Measurements from ENCODE around the gene LAPTM5.
"Not testable (repeated sequence)": the region's sequence is repeated elsewhere in the genome, so short reads cannot be mapped to it uniquely, and the experiment has no call there.

The LAPTM5 gene

DNA sequence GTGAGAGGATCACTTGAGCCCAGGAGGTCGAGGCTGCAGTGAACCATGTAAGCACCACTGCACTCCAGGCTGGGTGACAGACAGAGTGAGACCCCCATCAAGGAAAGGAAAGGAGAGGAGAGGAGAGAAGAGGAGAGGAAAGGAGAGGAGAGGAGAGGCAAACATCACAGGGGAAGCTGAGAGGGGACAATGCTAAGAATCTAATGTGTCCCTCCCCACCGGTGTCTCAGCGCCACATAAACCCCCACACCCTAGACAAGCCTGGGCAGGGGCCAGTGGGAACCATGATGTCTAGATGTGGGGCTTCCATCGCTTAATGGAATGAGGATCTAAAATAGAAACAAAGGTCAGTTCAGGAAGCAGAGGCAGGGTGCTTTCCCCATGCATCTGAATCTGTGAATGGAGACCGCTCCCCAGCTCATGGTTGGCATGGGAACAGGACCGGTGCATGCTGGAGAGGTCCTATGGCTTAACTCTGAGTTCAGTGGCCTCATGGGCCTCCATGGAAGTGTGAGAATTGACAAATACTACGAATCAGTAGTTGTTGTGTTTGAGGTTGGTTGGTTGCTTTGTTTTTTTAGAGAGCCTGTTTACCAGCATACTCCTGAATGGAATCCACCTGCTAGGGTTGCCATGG is 16.3 kb upstream of the LAPTM5 start:
- DNase-seq (ENCODE audit: insufficient read length, low spot score) (no peak), FAIRE-seq (no peak)

DNA sequence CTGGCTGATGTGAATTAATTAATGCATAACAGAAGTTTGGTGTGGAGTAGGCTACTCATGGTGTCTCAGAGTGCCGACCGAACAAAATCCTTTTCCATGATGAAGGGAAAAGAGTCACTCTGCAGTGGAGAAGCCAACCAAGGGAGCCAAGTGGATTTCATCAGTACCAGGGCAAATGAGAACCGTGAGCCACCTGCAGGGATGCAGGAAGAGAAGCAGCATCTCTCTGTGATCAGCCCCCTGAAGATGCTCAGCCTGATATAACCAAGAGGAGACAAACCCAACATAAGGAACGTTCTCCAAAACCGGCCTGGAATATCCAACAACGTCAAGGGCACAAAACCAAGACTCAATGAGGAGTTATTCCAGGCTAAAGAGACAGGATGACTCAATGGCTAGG is 13.4 kb upstream of the LAPTM5 start:
- FAIRE-seq, result no peak
- DNase-seq (ENCODE audit: insufficient read length, low spot score), result no peak

DNA sequence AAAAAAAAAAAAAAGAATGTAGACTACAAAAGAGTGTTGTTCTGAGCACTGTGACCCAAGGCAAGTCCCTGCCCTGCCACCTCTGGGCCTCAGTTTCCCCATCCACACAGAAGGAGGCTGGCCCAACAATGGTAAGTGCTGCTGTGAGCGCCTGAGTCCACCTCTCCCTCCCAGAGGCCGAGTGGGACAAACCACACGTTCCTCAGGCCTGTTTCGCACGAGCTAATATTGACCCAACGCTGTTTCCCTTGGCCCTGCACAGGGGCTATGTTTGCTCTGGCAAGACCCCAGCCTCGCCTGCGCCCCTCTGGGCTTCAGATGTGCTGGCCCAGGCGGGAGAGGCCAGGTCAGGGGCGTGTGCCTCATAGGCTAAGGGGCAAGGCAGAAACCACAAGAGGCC is 12.6 kb upstream of the LAPTM5 start:
- FAIRE-seq (no peak), DNase-seq (ENCODE audit: insufficient read length, low spot score) (no peak)

DNA sequence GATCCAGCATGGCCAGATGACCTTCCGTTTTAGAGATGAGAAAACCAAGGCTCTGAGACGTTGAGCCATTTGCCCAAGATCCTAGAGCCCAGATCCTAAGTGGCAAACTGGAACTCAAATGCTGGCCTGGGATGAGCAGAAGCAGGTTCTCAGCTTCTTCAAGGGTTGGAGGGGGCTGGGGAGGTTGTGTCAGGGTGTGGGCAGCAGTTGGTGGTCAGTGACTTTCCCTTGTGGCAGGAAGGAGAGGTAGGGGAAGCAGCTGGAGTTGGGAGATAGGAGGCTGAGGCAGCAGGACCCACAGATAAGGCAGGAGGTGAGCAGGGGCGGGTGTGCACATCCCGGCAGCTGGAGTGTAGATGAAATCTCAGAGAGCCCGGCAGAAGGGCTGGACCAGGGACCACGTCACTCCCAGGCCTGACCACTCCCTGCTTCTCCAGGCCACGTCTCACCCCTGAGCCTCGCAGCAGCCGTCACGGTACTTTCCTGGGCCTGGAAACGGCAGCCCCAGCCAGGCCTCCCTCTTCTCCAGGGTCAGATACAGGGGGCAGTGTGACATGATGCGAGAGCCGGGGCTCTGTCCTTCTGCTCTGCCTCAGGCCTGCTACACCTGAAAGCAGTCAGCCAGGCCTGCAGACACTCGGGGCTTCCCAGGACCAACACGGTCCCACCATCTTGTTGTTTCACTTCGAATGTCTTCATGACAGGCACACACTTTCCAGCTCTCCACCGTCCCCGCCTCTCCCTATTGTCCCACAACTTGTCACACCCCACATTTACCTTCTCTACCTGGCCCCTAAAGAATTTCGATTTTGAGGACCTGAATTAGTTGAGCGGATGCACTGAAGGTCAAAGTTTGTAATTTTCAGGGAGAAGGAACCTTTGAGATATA is 11.5 kb upstream of the LAPTM5 start:
- DNase-seq (ENCODE audit: insufficient read length, low spot score) (no peak), FAIRE-seq (peak; percentile 18)

DNA sequence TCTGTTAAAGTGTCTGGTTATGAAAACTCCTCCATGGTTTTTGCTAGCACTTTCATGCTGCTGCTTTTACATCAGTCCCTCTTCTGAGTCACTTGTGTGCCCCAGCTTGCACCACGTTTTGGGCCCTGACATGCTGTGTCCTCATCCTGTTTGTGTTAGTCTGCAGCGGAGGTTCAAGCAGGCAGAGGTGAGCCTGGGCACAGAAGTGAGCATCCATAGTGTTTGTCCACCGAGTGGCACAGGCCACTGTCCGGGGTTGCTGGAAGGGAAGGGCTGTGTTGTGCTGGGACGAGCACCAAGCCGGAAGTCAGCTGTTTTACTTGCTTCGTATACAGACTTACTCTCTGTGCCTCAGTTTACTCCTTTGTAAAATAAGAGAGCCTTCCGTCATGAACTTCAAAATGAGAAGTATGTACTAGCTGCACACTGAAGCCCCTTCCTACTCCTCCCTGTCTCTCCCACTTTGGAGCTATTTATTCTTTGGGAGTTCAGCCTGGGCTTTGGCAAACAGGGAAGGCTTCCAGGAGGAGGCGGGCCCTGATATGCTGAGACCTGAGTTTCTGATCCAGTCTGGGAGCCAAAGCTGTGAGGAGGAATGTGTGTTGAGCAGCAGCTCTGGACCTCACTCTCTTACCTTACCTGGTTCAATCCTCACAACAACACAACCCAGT is 10.7 kb upstream of the LAPTM5 start:
- FAIRE-seq (peak; percentile 61), DNase-seq (ENCODE audit: insufficient read length, low spot score) (no peak)

DNA sequence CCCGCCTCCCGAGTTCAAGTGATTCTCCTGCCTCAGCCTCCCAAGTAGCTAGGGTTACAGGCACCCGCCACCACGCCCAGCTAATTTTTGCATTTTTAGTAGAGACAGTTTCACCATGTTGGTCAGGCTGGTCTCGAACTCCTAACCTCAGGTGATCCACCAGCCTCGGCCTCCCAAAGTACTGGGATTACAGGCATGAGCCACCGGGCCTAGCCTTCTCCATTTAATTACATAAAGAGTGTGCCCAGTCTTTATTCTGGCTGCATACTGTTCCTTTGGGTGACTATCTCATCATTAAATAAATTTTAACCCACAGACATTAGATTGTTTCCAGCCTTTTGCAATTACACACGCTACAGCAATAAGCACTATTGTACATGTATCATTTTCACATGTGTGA is 9.4 kb upstream of the LAPTM5 start:
- not testable (repeated sequence) for DNase-seq (ENCODE audit: insufficient read length, low spot score); FAIRE-seq

DNA sequence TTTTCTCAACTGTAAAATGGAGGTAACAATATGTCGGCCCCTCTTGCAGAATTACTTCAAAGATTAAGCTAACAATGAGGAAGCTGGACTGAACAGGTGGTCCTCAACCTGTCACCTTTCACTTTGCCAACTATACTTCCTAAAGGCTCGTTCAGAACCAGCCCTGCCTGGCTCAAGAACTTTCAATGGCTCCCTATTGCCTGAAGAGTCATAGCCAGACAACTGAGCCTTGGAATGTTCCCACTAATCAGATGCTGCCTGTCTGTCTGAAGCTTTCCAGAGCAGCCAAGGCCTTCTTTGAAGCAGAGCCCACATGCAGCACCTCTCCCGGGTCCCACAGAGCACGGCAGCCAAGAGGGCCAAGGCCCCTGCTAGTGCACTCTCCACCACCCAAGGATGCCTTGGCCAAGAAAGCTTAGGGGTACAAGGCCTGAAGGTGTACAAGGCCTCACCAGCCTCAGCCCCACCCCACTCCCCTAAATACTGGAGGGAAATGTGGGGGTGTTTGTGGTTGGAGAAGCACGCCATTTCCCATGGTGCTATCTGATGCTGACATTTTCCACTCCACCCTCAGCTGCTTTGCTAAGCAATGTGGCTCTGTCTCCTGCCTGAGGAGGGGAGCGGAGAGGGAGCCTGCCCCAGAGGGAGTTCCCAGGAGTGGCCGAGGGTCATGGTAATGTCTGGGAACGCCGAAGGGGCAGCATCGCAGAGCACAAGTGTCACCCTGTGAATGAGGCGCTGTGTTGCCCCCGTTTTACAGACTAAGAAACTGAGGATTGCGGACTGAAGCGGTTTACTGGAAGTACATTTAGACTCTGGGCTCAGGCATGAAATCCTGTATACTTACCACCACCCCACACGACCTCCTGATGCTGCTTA is 8.2 kb upstream of the LAPTM5 start:
- FAIRE-seq (peak; percentile 94), DNase-seq (ENCODE audit: insufficient read length, low spot score) (no peak)

DNA sequence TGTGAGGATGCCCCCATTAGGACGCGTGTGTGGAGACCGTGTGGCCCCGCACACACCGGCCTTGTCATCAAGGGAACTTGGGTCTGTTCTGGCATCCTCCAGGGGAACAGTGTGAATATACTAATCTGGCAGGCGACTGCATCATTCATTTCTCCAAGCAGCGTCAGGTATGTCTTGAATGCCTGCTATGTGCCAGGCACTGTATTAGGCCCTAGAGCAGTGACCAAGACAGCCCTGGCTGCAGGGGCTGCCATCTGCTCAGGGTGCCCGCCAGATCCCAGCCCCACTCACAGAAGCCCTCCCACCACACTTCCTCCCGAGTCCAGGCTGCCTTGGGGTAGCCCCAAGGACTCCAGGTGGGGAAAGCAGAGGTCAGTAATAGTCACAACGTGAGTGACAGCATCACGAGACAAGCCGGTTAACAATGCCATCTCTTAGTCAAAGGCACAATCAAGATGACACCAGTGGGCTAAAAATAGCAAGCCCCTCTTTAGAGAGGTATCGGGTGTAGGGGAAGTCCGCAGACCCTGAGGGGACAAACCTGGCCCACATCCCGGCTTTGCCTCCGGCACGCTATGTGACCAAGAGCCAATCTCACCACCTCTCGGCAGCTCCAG is 7.5 kb upstream of the LAPTM5 start:
- DNase-seq (ENCODE audit: insufficient read length, low spot score) (no peak), FAIRE-seq (no peak)

DNA sequence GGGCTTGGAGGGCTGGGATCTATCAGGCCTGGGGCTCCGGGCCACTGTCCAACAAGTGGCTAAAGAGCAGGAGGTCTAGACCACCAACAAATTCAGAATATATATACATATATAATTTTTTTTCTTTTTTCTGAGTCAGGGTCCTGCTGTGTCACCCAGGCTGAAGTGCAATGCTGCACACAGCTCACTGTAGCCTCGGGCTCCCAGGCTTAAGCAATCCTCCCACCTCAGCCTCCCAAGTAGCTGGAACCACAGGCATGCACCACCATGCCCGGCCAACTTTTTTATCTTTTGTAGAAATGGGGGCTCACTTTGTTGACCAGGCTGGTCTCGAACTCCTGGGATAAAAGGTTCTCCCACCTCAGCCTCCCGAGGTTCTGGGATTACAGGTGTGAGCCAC is 6.8 kb upstream of the LAPTM5 start:
- FAIRE-seq (no peak), DNase-seq (ENCODE audit: insufficient read length, low spot score) (no peak)

DNA sequence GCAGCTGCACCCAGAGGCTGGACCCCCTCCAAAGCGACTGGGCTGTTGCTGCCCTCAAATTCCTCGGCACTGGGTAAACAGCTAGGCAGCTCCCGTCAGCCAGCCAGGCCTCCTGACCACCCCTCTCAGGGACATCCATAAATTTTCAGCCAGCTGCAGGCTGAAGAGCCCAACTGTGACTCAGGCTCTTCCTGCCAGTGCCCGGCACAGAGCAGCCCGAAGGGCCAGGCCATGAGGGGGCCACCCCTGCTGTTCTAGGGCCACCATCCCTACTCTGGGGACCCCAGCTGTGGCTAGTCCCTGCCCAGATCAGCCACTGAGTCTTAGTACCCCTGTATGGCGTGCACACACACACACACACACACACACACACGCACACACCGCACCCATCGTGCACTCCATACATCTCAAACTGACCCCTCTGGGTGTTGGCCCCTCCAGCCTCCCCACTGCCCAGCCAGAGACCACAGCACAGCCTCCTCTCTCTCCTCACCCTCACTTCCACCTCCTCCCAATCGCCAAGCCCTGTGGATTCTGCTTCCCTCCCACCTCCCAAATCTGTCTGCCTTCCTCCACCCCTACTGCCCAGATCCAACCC is 6.2 kb upstream of the LAPTM5 start:
- FAIRE-seq, result no peak
- no peak for DNase-seq (ENCODE audit: insufficient read length, low spot score)

DNA sequence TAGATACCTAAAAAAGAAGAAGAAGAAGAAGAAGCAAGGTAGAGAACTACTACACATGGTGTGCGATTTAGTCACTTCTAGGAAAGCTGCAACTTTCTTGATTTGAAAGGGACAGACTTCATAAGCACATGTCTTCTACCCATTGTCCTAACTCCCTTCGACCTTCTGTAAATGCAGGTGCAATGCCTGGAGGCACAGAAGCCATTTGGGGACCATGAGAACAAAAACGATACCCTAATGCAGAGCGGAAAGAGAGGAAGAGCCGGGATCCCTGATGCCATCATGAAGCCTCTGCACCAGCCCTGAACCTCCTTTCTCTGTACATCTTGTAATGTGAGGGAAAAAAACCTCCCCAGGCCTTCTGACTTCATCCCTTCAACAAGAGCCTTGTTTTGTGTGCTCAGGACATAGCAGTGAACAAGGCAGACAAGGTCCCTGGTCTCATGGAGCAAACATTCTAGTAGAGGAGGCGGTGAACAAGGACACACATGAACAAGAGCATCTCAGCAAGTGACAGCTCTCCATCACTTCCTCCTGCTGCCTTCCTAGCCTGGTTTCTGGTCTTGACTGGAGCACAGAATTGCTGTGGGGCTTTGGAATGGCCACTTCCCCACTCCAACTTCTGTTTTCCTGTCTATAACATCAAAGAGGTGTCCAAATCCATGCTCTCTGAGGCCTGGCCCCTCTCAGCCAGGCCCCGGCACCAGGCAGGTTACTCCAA is 5.5 kb upstream of the LAPTM5 start:
- no peak for DNase-seq (ENCODE audit: insufficient read length, low spot score)
- no peak for FAIRE-seq

DNA sequence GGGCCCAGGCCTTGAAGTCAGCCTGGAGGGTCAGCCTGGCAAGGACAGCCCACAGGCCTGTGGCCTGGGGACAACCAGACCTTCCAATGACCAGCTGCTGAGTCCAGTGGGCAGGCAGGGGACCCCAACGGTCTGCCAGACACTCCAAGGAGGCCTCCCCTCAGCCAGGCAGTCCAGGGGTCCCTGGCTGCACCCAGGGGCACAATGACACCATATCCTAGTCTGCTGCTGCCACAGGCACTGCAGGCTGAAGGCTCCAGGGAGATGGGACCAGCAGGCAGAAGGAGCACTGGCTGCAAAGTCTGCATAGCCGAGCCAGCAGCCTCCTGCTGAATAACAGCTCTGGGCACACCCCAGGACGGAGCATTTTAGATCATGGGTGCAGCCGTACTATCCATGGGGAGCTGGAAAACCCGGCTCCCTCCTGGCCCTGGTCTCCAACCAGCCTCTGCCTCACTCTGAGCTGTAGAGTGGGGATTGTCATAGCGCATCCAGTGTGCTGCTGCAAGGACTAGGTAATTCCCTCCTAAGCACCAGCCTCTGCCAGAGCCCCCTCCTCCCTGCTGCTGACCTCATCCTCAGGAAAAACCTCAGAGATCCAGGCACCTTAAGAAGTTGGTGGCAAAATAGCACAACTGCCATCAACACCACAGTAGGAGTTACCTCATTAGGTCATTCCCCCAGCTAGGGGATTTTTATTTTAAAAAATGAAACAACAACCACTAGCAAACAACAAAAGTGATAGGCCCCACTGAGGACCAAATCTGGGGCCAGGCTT is 4.8 kb upstream of the LAPTM5 start:
- peak; percentile 86 for FAIRE-seq
- DNase-seq (ENCODE audit: insufficient read length, low spot score), result no peak

DNA sequence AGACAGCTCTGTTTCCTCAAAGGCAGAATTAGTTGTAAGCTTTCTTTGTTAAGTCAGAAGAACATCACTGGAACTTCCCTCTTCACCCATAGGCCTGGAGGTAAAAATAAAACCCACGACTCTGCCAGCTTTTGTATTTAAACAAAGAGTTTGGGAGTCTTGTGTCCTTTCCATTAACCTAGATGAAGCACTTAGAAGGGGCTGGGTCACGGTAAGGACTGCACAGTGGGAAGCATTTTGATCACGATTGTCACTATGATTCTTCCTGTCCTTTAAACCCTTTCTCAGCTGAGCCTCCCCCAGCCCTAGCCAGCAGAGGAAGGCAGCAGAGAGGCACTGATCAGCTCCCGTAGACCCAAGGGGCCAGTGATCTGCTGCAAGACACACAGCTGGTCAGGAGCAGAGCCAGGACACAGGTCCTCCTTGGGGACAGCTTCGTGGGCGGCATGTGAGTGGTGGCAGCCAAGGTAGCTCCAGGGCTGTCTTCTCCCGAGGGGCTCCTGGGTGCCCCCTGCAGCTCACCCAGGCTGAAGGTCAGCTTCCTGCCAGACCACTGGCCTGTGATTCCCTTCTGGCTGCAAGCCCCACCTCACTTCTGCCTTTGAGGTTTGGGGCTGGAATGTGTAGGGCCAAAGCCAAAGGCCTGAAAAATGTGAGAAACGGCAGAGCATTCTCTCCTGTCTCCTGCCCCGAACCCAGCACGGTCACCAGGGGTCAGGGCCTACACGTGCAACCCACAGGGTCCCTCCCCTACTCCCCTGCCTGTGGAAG is 4.0 kb upstream of the LAPTM5 start:
- FAIRE-seq, result peak; percentile 98
- no peak for DNase-seq (ENCODE audit: insufficient read length, low spot score)

DNA sequence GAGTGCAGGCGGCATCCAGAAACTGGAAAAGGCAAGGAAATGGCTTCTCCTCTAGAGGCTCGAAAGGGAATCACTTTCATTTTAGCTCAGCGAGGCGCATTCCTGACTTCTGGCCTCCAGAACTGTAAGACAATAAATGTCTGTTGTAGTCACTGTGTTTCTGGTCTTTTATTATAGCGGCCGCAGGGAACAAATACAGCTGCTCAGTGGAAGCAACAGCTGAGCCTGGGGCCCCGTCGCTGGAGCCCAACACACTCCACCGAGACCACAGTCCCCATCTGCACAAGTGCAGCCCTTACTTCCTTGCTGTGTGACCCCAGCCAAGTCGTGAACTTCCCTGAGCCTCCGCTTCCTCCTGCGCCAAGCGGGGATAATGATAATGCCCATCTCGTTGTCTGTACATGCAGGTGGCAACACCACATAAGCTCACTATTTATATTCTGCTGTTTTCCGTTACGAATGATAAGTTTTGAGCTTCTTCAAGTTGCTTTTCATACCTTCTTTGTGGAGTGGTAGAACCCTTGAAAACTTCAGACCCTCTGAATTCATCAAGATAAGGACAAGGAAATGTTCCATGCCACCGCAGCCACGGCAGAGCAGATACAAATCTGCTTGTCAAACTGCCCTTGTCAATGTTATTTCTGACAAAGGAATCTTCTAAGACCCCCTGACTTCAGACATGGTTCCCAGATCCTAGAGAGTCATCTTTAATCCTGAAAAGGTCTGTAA is 3.2 kb upstream of the LAPTM5 start:
- FAIRE-seq (no peak), DNase-seq (ENCODE audit: insufficient read length, low spot score) (no peak)

DNA sequence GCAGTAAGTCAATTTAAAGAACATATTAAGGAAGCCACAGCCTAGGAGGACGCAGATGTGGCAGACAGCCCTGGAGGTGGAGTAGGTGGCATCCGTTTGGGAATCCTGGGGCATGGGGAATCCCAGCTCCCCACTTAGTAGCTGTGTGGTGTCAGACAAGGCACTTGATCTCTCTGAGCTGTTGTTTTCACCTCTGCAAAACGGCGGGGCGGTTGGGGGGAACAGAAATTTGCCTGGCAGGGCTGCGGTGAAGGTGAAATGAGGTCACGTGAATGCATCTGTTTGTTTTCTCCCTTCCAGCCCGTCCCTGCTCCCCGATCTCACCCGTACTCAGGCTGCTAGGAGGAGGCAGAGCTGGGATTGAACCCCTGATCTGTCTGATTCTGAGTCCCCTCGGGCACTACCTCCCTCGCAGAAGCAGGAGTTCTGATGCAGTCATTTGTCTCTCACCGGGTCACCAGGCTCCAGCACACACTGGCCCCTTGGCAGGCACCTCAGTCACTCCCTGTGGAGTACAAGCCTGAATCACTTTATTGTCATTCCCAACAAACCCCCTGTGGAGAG is 2.2 kb upstream of the LAPTM5 start:
- FAIRE-seq (no peak), DNase-seq (ENCODE audit: insufficient read length, low spot score) (no peak)

DNA sequence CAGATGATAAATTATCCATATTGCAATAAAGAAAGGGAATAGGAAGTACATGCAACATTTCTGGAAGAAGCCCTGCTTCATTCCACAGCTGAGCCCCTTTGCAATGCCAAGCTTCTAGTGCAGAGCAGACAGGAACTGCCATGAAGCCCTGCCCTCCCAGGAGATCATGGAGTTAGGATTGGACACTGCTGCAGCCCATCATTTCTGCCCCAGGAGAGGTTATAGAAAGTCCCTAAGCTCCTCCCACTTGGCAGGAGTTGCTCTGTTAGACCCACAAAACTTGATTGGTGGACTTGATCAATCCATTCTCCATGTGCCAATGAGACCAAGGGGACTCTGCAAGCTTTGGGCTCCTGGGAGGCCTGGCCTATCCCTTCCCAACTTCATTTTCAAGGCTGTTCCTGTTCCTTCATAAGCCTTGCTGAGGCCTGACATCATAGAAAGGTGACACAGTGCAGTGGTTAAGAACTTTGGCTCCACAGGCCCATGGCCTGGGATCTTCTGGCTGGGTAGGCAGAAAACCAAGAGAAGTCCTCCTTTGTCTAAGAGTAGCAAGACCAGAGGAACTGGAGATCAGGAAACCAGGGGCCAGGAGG is 1.3 kb upstream of the LAPTM5 start:
- DNase-seq (ENCODE audit: insufficient read length, low spot score) (no peak), FAIRE-seq (peak; percentile 98)
